GM19452 (cell line): ENCODE measurements around the gene MVP.
"Not testable (repeated sequence)": the region's sequence is repeated elsewhere in the genome, so short reads cannot be mapped to it uniquely, and the experiment has no call there.

Experiments used
- ATAC-seq: cut with Tn5 transposase; IDR thresholded peaks from one replicate; pipeline ENCODE4 v1.9.1; 2021; ENCODE audit not compliant: unreplicated experiment

The MVP gene

GRCh38 chr16:29820271-29820701 is at the start of gene MVP:
TSS of gene MVP (plus strand) at chr16:29820462. CDS start at chr16:29830550, 10,088 bp downstream.
- ATAC-seq, result no peak

GRCh38 chr16:29772330-29772729 is 47.9 kb upstream of the MVP start:
- not testable (repeated sequence) for ATAC-seq

GRCh38 chr16:29774730-29775129 is 45.5 kb upstream of the MVP start:
- no peak for ATAC-seq

GRCh38 chr16:29775742-29776408 is 44.4 kb upstream of the MVP start:
- no peak for ATAC-seq

- ATAC-seq, result no peak
Observed at GRCh38 chr16:29777576-29778350, 42.5 kb upstream of the MVP start, which contains the start of gene ZG16. TSS of gene ZG16 (plus strand) at chr16:29778256. CDS start at chr16:29779267, 1,011 bp downstream.

GRCh38 chr16:29779474-29779873 is 40.8 kb upstream of the MVP start:
- ATAC-seq, result no peak

- ATAC-seq, result not testable (repeated sequence)
Observed at GRCh38 chr16:29783094-29783953, 36.9 kb upstream of the MVP start.

- ATAC-seq, result no peak
Observed at GRCh38 chr16:29784157-29784556, 36.1 kb upstream of the MVP start.

- no peak for ATAC-seq
Observed at GRCh38 chr16:29784901-29785500, 35.3 kb upstream of the MVP start.

GRCh38 chr16:29787155-29787554 is 33.1 kb upstream of the MVP start:
- ATAC-seq, result not testable (repeated sequence)

- ATAC-seq, result no peak
Observed at GRCh38 chr16:29789775-29790182, 30.5 kb upstream of the MVP start.

- ATAC-seq, result peak; percentile 94
Observed at GRCh38 chr16:29790183-29790948, 29.9 kb upstream of the MVP start, which contains the start of gene KIF22. TSS of gene KIF22 (plus strand) at chr16:29790751. CDS start at chr16:29790760, 9 bp downstream.

- peak; percentile 5 for ATAC-seq
Observed at GRCh38 chr16:29790949-29791844, 29.1 kb upstream of the MVP start.

GRCh38 chr16:29791845-29792807 is 28.1 kb upstream of the MVP start:
- ATAC-seq, result no peak

- ATAC-seq, result not testable (repeated sequence)
Observed at GRCh38 chr16:29793153-29793552, 27.1 kb upstream of the MVP start.

GRCh38 chr16:29794231-29794710 is 26.0 kb upstream of the MVP start:
- no peak for ATAC-seq

- ATAC-seq, result no peak
Observed at GRCh38 chr16:29802416-29802935, 17.8 kb upstream of the MVP start.
